Activated naive CD4-positive, alpha-beta T cell treated with anti-CD3 and anti-CD28 coated beads, Interleukin-2, amount 10 ng/mL, durations not matched to agents 7 days and 5 days (primary cell): ENCODE measurements around the gene KRT85.

Source experiments
- CTCF ChIA-PET: fragments of 350-600 bp; sonication (Branson Sonifier 250); formaldehyde crosslinking; loops from one replicate; lab custom pipeline; 2021; ENCODE audit warnings: antibody characterized with exemption; lab: Charles Lee
- DNase-seq: peaks from one replicate; pipeline ENCODE4 v3.0.0-alpha.2; 2020
- H3K27ac Mint-ChIP-seq: one replicate; pipeline ENCODE4 v1.8.0; 2021; ENCODE audit warnings: mild to moderate bottlenecking, moderate library complexity, mixed read lengths
- H3K27me3 Mint-ChIP-seq: one replicate; pipeline ENCODE4 v1.8.0; 2021; ENCODE audit warnings: mild to moderate bottlenecking, mixed read lengths
- H3K36me3 Mint-ChIP-seq: one replicate; pipeline ENCODE4 v1.8.0; 2021; ENCODE audit warnings: mixed read lengths
- H3K4me1 Mint-ChIP-seq: one replicate; pipeline ENCODE4 v1.8.0; 2021; ENCODE audit warnings: mixed read lengths
- H3K4me3 Mint-ChIP-seq: one replicate; pipeline ENCODE4 v1.8.0; 2021; ENCODE audit warnings: mild to moderate bottlenecking, moderate library complexity, mixed read lengths
- H3K9me3 Mint-ChIP-seq: one replicate; pipeline ENCODE4 v1.8.0; 2021; ENCODE audit warnings: mixed read lengths

KRT85 gene

DNA sequence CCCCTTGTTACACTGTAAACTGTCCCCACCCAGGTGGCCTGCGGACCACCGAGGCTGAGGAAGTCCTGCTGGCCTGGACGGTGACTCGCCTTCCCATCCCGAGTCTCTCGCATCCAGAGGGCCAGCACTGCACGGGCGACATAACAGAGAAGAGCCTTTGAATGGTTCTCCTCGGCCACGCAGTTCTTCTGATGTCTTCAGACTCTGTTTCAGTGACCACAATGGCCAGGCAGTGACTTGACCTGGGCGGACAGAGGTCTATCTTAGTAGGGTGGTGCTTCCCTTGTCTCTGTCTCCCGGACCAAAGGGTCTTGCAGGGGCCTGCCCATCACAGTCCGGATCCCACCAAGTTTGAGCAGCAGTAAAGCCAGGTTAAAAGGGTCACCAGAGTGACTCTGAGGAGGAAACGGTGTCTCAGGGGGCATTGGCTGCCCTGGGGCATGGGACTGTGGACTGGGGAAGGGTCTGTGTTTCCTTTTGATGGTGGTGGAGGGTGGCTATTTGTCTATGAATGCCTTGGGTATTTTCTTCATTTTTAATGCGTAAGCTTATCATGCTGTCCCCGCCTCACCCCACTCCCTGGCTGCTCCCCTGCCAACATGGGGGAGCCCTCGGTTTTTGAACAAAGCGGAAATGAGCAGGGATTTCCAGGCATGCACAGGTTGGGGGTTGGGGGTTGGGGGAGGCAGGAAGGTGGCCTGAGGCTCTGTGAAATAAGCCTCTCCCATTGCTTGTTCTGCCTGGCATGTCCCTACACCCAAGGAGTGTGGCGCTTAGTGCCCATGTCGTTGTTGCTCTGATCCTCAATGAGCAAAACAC, 10.3 kb downstream of the KRT85 start:
- CTCF ChIA-PET: no interaction called here
- Mint-ChIP-seq H3K27ac (no peak overlapping the region), H3K4me1 (peaks cover 12% of the 10 kb centered on the region), H3K4me3 (no peak overlapping the region), H3K36me3 (no peaks in the 10 kb centered on the region), H3K27me3 (peaks cover 31% of the 10 kb centered on the region), H3K9me3 (no peaks in the 10 kb centered on the region)
- DNase-seq: peak; percentile 16

GRCh38 chr12:52356031-52356761, 11.1 kb downstream of the KRT85 start:
- no peak overlapping the region for H3K4me3 Mint-ChIP-seq
- no peaks in the 10 kb centered on the region for H3K9me3 Mint-ChIP-seq
- peaks cover 35% of the 10 kb centered on the region for H3K27me3 Mint-ChIP-seq
- DNase-seq: peak; percentile 9
- no peaks in the 10 kb centered on the region for H3K36me3 Mint-ChIP-seq
- H3K27ac Mint-ChIP-seq: no peak overlapping the region
- CTCF ChIA-PET: no interaction called here
- peaks cover 16% of the 10 kb centered on the region for H3K4me1 Mint-ChIP-seq

- Mint-ChIP-seq H3K4me3 (no peak overlapping the region), H3K36me3 (no peaks in the 10 kb centered on the region), H3K9me3 (no peaks in the 10 kb centered on the region), H3K27ac (no peak overlapping the region), H3K4me1 (peaks cover 18% of the 10 kb centered on the region), H3K27me3 (peaks cover 42% of the 10 kb centered on the region)
- no peak for DNase-seq
- CTCF ChIA-PET: no interaction called here
These were observed 12.1 kb downstream of the KRT85 start for GRCh38 chr12:52355176-52355575.

DNA sequence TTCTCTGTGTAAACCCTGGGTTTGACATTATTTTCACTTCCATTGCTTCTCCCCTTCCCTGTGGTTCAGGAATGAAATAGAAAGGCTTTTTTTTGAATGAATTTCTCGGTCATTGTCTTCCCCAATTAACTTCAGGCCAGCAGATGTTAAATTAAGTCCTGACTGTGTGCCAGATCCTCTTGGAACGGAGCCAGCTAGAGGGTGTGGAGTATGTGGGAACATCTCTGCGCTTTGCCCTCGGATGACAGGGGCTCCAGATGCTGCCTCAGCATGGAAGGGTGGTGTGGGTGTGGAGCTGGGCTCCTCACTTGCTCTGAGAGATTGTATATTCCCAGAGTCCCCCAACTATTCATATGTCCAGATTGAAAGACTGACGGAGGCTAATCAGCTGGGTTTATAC, 13.1 kb downstream of the KRT85 start:
- peak; percentile 10 for DNase-seq
- H3K36me3 Mint-ChIP-seq: no peaks in the 10 kb centered on the region
- no peaks in the 10 kb centered on the region for H3K9me3 Mint-ChIP-seq
- no peak overlapping the region for H3K4me3 Mint-ChIP-seq
- H3K4me1 Mint-ChIP-seq: peaks cover 13% of the 10 kb centered on the region
- CTCF ChIA-PET: no interaction called here
- H3K27ac Mint-ChIP-seq: no peak overlapping the region
- H3K27me3 Mint-ChIP-seq: peaks cover 46% of the 10 kb centered on the region

DNA sequence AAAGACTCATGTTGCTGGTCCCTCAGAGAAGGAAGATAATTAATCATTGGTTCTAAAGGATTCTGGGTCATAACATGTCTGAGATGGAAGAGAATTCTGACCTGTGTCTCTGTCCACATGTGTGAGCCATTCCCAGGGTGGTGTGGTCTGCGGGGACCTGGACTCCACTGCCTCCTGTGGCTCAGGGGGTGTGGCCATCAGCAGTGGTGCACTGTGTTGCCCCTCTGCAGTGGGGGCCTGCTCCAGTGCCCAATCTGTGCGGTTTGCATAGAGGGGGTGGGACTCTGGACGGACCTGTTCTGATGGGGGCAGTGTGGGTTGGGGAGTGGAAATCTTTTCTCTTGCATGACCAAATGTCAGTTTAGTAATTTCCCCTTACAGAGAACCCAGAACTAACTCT, 13.5 kb downstream of the KRT85 start:
- Mint-ChIP-seq H3K4me1 (peaks cover 11% of the 10 kb centered on the region), H3K36me3 (no peaks in the 10 kb centered on the region), H3K4me3 (no peak overlapping the region), H3K9me3 (no peaks in the 10 kb centered on the region), H3K27me3 (peaks cover 46% of the 10 kb centered on the region), H3K27ac (no peak overlapping the region)
- peak; percentile 5 for DNase-seq
- CTCF ChIA-PET: interaction anchor here (1.0 to 1.7 kb wide), 2 partner anchors 8 to 517 kb away, joined by 3 to 8 read pairs; no protein-coding TSS in a partner anchor

GRCh38 chr12:52352951-52353350, 14.3 kb downstream of the KRT85 start:
- no peaks in the 10 kb centered on the region for H3K36me3 Mint-ChIP-seq
- DNase-seq: peak; percentile 13
- no peak overlapping the region for H3K4me3 Mint-ChIP-seq
- CTCF ChIA-PET: interaction anchor here (0.7 to 1.7 kb wide), 4 partner anchors 8 to 518 kb away, joined by 3 to 8 read pairs (median 3); no protein-coding TSS in a partner anchor
- peaks cover 50% of the 10 kb centered on the region for H3K27me3 Mint-ChIP-seq
- peaks cover 6% of the 10 kb centered on the region for H3K4me1 Mint-ChIP-seq
- H3K27ac Mint-ChIP-seq: no peak overlapping the region
- H3K9me3 Mint-ChIP-seq: no peaks in the 10 kb centered on the region

DNA sequence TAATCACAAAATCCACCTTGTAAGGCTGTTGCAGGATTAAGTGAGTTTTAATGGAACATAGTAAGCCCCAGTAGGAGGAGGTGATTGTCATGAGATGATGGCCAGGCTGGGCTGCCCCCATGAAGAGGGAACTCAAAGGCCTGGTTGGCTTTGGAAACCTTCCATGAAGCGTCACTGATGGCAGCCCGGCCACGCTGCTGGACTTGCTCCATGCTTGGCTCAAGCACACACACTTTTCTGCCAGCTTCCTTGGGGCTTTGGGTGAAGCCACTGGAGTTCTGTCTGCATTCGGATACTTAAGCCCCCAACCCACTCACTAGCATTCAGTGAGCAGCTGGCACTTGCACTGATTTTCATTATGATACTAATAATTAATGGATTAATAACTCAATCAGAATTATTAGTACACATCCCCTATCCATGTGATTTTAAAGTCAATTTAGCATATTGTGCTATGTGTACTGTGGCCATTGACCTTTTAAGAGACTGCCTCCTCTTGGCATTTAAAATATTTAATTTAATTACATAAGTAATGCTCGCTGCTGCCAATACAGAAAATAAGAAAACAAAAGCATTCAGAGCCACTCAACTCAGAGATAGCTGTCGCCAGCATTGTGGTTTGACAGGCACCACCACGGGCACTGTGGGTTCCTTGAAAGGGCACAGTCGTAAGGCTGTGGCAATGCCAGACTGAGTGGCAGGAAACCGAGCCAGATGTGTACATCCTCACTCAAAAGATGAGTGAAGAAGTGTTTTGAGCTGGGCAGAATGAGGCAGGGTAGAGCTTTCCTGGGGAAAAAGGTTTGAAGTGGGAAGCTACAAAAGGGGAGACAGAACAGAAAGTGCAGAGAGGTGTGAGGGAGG, 15.9 kb downstream of the KRT85 start:
- Mint-ChIP-seq H3K27ac (no peak overlapping the region), H3K9me3 (no peaks in the 10 kb centered on the region), H3K4me3 (no peak overlapping the region), H3K4me1 (peaks cover 6% of the 10 kb centered on the region), H3K36me3 (no peaks in the 10 kb centered on the region), H3K27me3 (peaks cover 53% of the 10 kb centered on the region)
- DNase-seq: peak; percentile 60
- CTCF ChIA-PET: interaction anchor here (0.8 to 1.1 kb wide), 2 partner anchors 10 to 17 kb away, joined by 3 read pairs; no protein-coding TSS in a partner anchor

DNA sequence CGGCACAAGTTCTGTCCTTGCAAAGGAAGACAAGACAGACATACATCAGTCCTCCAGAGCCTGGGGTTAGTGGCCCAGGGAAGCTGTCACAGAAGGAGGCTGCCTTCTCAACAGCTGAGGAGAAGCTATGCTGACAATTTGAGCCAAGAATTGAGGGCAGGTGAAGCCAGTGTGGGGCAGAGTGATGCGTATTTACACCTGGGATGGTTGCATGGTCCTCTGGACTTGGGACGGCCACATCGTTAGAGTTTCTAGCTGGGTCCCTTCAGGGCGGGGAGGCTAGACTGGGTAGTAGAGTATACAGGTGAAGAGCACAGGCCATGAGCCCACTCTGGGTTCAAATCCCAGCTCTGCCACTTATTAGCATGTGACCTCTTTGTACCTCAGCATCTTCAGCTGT, 16.5 kb downstream of the KRT85 start:
- CTCF ChIA-PET: interaction anchor here (0.8 to 0.9 kb wide), 3 partner anchors 11 to 23 kb away, joined by 3 read pairs; no protein-coding TSS in a partner anchor
- H3K4me1 Mint-ChIP-seq: peaks cover 6% of the 10 kb centered on the region
- H3K4me3 Mint-ChIP-seq: no peak overlapping the region
- DNase-seq: no peak
- no peak overlapping the region for H3K27ac Mint-ChIP-seq
- no peaks in the 10 kb centered on the region for H3K36me3 Mint-ChIP-seq
- no peaks in the 10 kb centered on the region for H3K9me3 Mint-ChIP-seq
- H3K27me3 Mint-ChIP-seq: peaks cover 56% of the 10 kb centered on the region

DNA sequence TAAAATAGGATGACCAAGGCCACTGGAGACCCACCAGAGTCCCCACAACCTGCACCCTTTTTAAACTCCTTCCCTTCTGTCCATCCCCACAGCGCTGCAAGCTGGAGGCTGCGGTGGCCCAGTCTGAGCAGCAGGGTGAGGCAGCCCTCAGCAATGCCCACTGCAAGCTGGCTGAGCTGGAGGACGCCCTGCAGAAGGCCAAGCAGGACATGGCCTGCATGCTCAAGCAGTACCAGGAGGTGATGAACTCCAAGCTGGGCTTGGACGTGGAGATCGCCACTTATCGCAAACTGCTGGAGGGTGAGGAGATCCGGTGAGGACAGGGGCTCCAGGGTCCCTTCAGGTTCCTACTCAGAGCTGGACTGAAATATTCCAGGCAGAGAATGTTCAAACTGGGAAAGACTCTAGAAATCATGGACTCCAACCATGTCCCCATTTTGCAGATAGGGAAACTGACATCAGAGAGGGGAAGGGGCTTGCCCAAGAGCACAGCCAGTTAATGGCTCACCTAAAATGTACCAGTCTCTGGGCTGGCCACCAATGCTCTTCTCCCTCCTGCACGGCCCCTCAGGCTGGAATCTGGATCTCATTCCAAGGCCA, 17.2 kb downstream of the KRT85 start:
- peaks cover 54% of the 10 kb centered on the region for H3K27me3 Mint-ChIP-seq
- no peak for DNase-seq
- peaks cover 6% of the 10 kb centered on the region for H3K4me1 Mint-ChIP-seq
- CTCF ChIA-PET: interaction anchor here (0.8 to 0.9 kb wide), 2 partner anchors 22 to 23 kb away, joined by 3 read pairs; no protein-coding TSS in a partner anchor
- no peaks in the 10 kb centered on the region for H3K9me3 Mint-ChIP-seq
- H3K4me3 Mint-ChIP-seq: no peak overlapping the region
- H3K27ac Mint-ChIP-seq: no peak overlapping the region
- no peaks in the 10 kb centered on the region for H3K36me3 Mint-ChIP-seq

- no peak for DNase-seq
- H3K27ac Mint-ChIP-seq: no peak overlapping the region
- CTCF ChIA-PET: interaction anchor here (0.6 kb wide), 1 partner anchor 10 kb away, joined by 3 read pairs; no protein-coding TSS in a partner anchor
- no peak overlapping the region for H3K4me3 Mint-ChIP-seq
- no peaks in the 10 kb centered on the region for H3K9me3 Mint-ChIP-seq
- H3K36me3 Mint-ChIP-seq: no peaks in the 10 kb centered on the region
- peaks cover 49% of the 10 kb centered on the region for H3K27me3 Mint-ChIP-seq
- peaks cover 6% of the 10 kb centered on the region for H3K4me1 Mint-ChIP-seq
These were observed 18.1 kb downstream of the KRT85 start for GRCh38 chr12:52349196-52349595.

GRCh38 chr12:52347551-52348510, 19.4 kb downstream of the KRT85 start:
- Mint-ChIP-seq H3K4me3 (no peak overlapping the region), H3K4me1 (peaks cover 6% of the 10 kb centered on the region), H3K27me3 (peaks cover 55% of the 10 kb centered on the region), H3K9me3 (no peaks in the 10 kb centered on the region), H3K27ac (no peak overlapping the region), H3K36me3 (no peaks in the 10 kb centered on the region)
- no peak for DNase-seq
- CTCF ChIA-PET: no interaction called here

DNA sequence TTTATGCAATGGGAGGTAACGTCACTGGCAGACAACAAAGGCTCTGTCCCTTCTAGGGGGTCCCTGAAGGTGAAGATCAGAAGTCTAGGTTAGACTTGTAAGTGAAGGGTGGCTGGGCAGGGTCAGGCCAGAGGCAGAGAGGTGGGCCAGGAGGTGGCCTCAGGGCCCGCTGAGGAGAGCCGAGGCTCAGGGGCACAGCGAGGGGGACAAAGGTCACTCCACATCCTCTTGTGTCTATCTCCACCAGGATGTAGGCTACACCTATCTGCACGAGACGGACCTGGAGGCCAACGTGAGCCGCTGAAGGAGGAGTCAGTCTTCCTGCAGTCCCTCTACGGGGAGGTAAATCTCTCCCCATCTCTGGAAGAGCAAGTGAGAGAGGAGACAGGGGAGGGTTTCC, 20.3 kb downstream of the KRT85 start:
- H3K4me1 Mint-ChIP-seq: peaks cover 6% of the 10 kb centered on the region
- H3K9me3 Mint-ChIP-seq: no peaks in the 10 kb centered on the region
- H3K27me3 Mint-ChIP-seq: peaks cover 51% of the 10 kb centered on the region
- no peaks in the 10 kb centered on the region for H3K36me3 Mint-ChIP-seq
- DNase-seq: peak; percentile 15
- H3K27ac Mint-ChIP-seq: no peak overlapping the region
- no peak overlapping the region for H3K4me3 Mint-ChIP-seq
- CTCF ChIA-PET: interaction anchor here (2.0 kb wide), 1 partner anchor 15 kb away, joined by 6 read pairs; no protein-coding TSS in a partner anchor
